CD14-positive monocyte (primary cell): ENCODE data around the gene FAM76A. TPM values are rescaled to one million over a fixed set of nuclear protein-coding genes. Genes with fewer than 3 reads are reported as not detected.

Source experiments
- DNase-seq, 3 donors: peaks; one replicate each; pipeline ENCODE4 v3.0.0-alpha.2; 2011 to 2022
- H2AFZ ChIP-seq: 2 replicates; pipeline ENCODE4 v1.6.0; 2012; ENCODE audit warnings: mild to moderate bottlenecking, low read depth, low read length, inconsistent platforms; ENCODE audit not compliant: insufficient read depth, poor library complexity, severe bottlenecking
- H3K27ac ChIP-seq, 2 donors: 1 replicate in 1 of 2; 2 replicates in 1 of 2; pipeline ENCODE4 v1.5.1; 2012 to 2013; ENCODE audit warnings: low read length in 2 of 2, control low read depth in 1 of 2, inconsistent platforms in 1 of 2, low read depth in 1 of 2, mild to moderate bottlenecking in 1 of 2
- H3K27me3 ChIP-seq, 2 donors: one replicate each; pipeline versions ENCODE4 v1.6.0 to v1.6.1; 2011 to 2013; ENCODE audit warnings: low read length in 2 of 2; ENCODE audit not compliant: control insufficient read depth in 2 of 2, insufficient read depth in 2 of 2
- H3K36me3 ChIP-seq, 2 donors: replicated peaks in 1 of 2; 1 replicate in 1 of 2; 2 replicates in 1 of 2; pipeline versions ENCODE4 v1.5.1 to v1.6.1; 2012 to 2013; ENCODE audit warnings: low read length in 2 of 2, control low read depth in 1 of 2, inconsistent platforms in 1 of 2, mild to moderate bottlenecking in 1 of 2; ENCODE audit not compliant: insufficient read depth in 2 of 2, control insufficient read depth in 1 of 2
- H3K4me1 ChIP-seq, 2 donors: 1 replicate in 1 of 2; 2 replicates in 1 of 2; pipeline versions ENCODE4 v1.5.1 to v1.6.1; 2012 to 2013; ENCODE audit warnings: low read length in 2 of 2, control low read depth in 1 of 2, inconsistent platforms in 1 of 2, mild to moderate bottlenecking in 1 of 2, moderate library complexity in 1 of 2; ENCODE audit not compliant: insufficient read depth in 2 of 2, control insufficient read depth in 1 of 2
- H3K4me2 ChIP-seq: replicated peaks from 2 replicates; pipeline ENCODE3; 2012; ENCODE audit warnings: low read length, moderate library complexity, mild to moderate bottlenecking; ENCODE audit not compliant: poor library complexity, severe bottlenecking; ENCODE audit errors: extremely low read depth
- H3K4me3 ChIP-seq, 3 experiments: fragments of 200-600 bp in 1 of 3; sonication (generic) in 1 of 3; replicated peaks in 1 of 3; 1 replicate in 2 of 3; 2 replicates in 1 of 3; pipeline ENCODE4 v1.5.1; 2011 to 2013; ENCODE audit warnings: low read length in 3 of 3, mild to moderate bottlenecking in 3 of 3, control low read depth in 2 of 3, low read depth in 2 of 3, inconsistent platforms in 1 of 3, moderate library complexity in 1 of 3
- H3K79me2 ChIP-seq: 2 replicates; pipeline ENCODE4 v1.6.0; 2012; ENCODE audit warnings: mild to moderate bottlenecking, control low read depth, inconsistent platforms, low read length, moderate library complexity; ENCODE audit not compliant: insufficient read depth
- H3K9ac ChIP-seq: 2 replicates; pipeline ENCODE4 v1.6.0; 2017; ENCODE audit warnings: low read length, mild to moderate bottlenecking; ENCODE audit not compliant: insufficient read depth, poor library complexity, severe bottlenecking
- H3K9me3 ChIP-seq, 2 donors: replicated peaks in 1 of 2; 1 replicate in 1 of 2; 2 replicates in 1 of 2; pipeline versions ENCODE4 v1.5.1 to v1.6.1; 2012 to 2013; ENCODE audit warnings: low read length in 2 of 2, control low read depth in 1 of 2; ENCODE audit not compliant: control insufficient read depth in 1 of 2, insufficient read depth in 1 of 2
- H4K20me1 ChIP-seq: 2 replicates; pipeline ENCODE4 v1.6.0; 2012; ENCODE audit warnings: mild to moderate bottlenecking, low read length, control low read depth, moderate library complexity; ENCODE audit not compliant: insufficient read depth
- H3K27ac Mint-ChIP-seq, 7 donors: one replicate each; pipeline ENCODE4 v1.8.0; 2020; ENCODE audit warnings: mild to moderate bottlenecking in 7 of 7, mixed read lengths in 7 of 7, moderate library complexity in 6 of 7, inconsistent platforms in 2 of 7
- H3K27me3 Mint-ChIP-seq, 3 donors: one replicate each; pipeline ENCODE4 v1.8.0; 2021 to 2022; ENCODE audit warnings: low read depth in 3 of 3, mild to moderate bottlenecking in 3 of 3, mixed read lengths in 3 of 3, moderate library complexity in 3 of 3, inconsistent platforms in 1 of 3
- H3K36me3 Mint-ChIP-seq, 2 donors: one replicate each; pipeline ENCODE4 v1.8.0; 2020; ENCODE audit warnings: mixed read lengths in 2 of 2, inconsistent platforms in 1 of 2, mild to moderate bottlenecking in 1 of 2
- H3K4me1 Mint-ChIP-seq: one replicate; pipeline ENCODE4 v1.8.0; 2020; ENCODE audit warnings: mild to moderate bottlenecking, mixed read lengths
- H3K4me3 Mint-ChIP-seq, 2 donors: one replicate each; pipeline ENCODE4 v1.8.0; 2020; ENCODE audit warnings: mild to moderate bottlenecking in 2 of 2, mixed read lengths in 2 of 2, moderate library complexity in 1 of 2
- H3K9me3 Mint-ChIP-seq, 7 donors: one replicate each; pipeline ENCODE4 v1.8.0; 2020 to 2022; ENCODE audit warnings: mixed read lengths in 7 of 7, mild to moderate bottlenecking in 6 of 7, moderate library complexity in 6 of 7, inconsistent platforms in 2 of 7
- WGBS: methylation state at CpG from one replicate; pipeline ENCODE4 v1.1.5; 2013; ENCODE audit warnings: missing lambda C conversion rate; ENCODE audit not compliant: insufficient coverage; 5-methylcytosine and 5-hydroxymethylcytosine counted together
- intact Hi-C, 2 donors: fragments of 100-400 bp; cut with micrococcal nuclease; formaldehyde crosslinking; loops; one replicate each; pipeline versions ENCODE4 v1.15.0 to v1.15.1; 2023
- polyA plus RNA-seq, 3 donors: library from polyadenylated mRNA; depleted of rRNA in 1 of 3; unstranded in 2 of 3; stranded (reverse) in 1 of 3; fragments of 300-500 nt in 2 of 3; fragments of >200 nt in 1 of 3; fragmentation: Illumina TruSeq in 2 of 3; gene quantifications; 1 replicate in 2 of 3; 2 replicates in 1 of 3; pipeline ENCODE4 v1.2.3, GENCODE V29; 2012 to 2021
- TF ChIP-seq, protein P1 (sequence below): fragments of 200-600 bp; IDR thresholded peaks from one replicate; pipeline ENCODE4 v1.8.0; 2022; ENCODE audit warnings: antibody characterized with exemption, mild to moderate bottlenecking

FAM76A gene
- polyA plus RNA-seq, 3 donors, result 9.1 to 10.9 (median 10.3) TPM

DNA sequence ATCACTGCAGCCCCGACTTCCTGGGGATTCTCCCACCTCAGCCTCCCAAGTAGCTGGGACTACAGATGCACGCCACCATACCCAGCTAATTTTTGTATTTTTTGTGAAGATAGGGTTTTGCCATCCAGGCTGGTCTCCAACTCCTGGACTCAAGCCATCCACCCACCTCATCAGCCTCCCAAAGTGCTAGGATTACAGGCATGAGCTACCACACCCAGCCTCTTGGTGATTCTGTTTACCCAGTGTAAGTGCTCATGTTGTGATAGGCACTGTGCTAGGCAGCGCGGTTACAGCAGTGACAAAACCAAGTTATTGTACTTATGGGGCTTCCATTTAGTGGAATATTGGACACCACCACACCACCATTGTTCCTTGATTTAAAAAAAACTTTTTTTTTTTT is 37.6 kb downstream of the FAM76A start:
- H4K20me1 ChIP-seq, result no peaks in the 10 kb centered on the region
- no peak overlapping the region for H3K27ac ChIP-seq
- no peaks in the 10 kb centered on the region for H3K4me1 ChIP-seq
- H3K4me3 ChIP-seq, result no peak overlapping the region
- Mint-ChIP-seq H3K4me3 (no peak overlapping the region), H3K27ac (peak overlapping the region in 1 of 7 donors; percentile 79), H3K36me3 (peaks cover 24 to 38% of the 10 kb centered on the region in 2 donors), H3K4me1 (no peaks in the 10 kb centered on the region), H3K27me3 (no peaks in the 10 kb centered on the region), H3K9me3 (no peaks in the 10 kb centered on the region)
- intact Hi-C loops, result no loop called here
- no peak overlapping the region for H3K9ac ChIP-seq
- H3K27me3 ChIP-seq, result no peaks in the 10 kb centered on the region
- H3K9me3 ChIP-seq, result no peaks in the 10 kb centered on the region
- no peak overlapping the region for H2AFZ ChIP-seq
- DNase-seq, result no peak
- peaks cover 19 to 37% of the 10 kb centered on the region in 2 donors for H3K36me3 ChIP-seq
- WGBS, result 90% methylated on average over 2 of the region's 4 CpGs
- no peak overlapping the region for H3K4me2 ChIP-seq
- no peaks in the 10 kb centered on the region for H3K79me2 ChIP-seq
- TF ChIP-seq, protein P1, sequence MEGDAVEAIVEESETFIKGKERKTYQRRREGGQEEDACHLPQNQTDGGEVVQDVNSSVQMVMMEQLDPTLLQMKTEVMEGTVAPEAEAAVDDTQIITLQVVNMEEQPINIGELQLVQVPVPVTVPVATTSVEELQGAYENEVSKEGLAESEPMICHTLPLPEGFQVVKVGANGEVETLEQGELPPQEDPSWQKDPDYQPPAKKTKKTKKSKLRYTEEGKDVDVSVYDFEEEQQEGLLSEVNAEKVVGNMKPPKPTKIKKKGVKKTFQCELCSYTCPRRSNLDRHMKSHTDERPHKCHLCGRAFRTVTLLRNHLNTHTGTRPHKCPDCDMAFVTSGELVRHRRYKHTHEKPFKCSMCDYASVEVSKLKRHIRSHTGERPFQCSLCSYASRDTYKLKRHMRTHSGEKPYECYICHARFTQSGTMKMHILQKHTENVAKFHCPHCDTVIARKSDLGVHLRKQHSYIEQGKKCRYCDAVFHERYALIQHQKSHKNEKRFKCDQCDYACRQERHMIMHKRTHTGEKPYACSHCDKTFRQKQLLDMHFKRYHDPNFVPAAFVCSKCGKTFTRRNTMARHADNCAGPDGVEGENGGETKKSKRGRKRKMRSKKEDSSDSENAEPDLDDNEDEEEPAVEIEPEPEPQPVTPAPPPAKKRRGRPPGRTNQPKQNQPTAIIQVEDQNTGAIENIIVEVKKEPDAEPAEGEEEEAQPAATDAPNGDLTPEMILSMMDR, result no peak

DNA sequence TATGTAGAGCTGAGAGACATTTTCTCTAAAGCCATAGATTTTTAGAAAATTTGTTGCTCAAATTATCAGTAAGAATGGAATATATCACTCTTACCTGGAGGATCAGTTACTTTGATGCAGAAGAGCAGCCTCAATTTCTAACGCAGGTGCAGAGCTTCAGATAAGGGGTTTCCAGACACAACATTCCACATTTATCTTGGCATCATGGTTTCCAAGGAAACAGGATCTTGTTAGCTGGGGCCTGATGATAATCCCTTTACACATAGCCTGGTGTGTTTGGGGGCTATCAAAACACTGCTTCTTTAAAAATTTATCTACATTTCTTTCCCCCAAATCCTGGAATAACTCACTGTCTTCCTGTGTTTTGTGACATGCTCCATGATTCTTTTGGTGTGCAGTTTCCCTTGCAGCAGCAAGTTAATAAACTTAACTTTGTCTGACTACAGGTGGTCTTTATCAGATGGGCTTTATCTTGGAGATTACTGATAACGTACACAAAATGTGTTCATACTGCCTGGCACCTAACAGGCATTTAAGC is 44.6 kb downstream of the FAM76A start:
- TF ChIP-seq, protein P1, result no peak
- no peak overlapping the region for H3K4me2 ChIP-seq
- peaks cover 22 to 28% of the 10 kb centered on the region in 2 donors for H3K4me1 ChIP-seq
- H3K4me3 ChIP-seq, result no peak overlapping the region
- peaks cover 0 to 2% of the 10 kb centered on the region in 2 donors for H3K36me3 ChIP-seq
- intact Hi-C loops, result loop anchor here (5.0 kb wide), 1 partner anchor 43 kb away; the partner anchor contains the start of gene FAM76A (in 2 of the 2)
- no peak overlapping the region for H2AFZ ChIP-seq
- H3K27ac ChIP-seq, result no peak overlapping the region
- H3K4me3 Mint-ChIP-seq, result no peak overlapping the region
- peaks cover 0 to 3% (median 0%) of the 10 kb centered on the region in 3 donors for H3K27me3 Mint-ChIP-seq
- H4K20me1 ChIP-seq, result peaks cover 15% of the 10 kb centered on the region
- no peak for DNase-seq
- H3K27ac Mint-ChIP-seq, result no peak overlapping the region
- H3K27me3 ChIP-seq, result no peaks in the 10 kb centered on the region
- peaks cover under 1 to 2% of the 10 kb centered on the region in 2 donors for H3K36me3 Mint-ChIP-seq
- no peaks in the 10 kb centered on the region for H3K9me3 Mint-ChIP-seq
- no peak overlapping the region for H3K9ac ChIP-seq
- WGBS, result 100% methylated on average over 1 of the region's 2 CpGs
- H3K9me3 ChIP-seq, result no peaks in the 10 kb centered on the region
- H3K79me2 ChIP-seq, result peaks cover 25% of the 10 kb centered on the region
- H3K4me1 Mint-ChIP-seq, result peaks cover 17% of the 10 kb centered on the region
